Progenitor cell of endocrine pancreas (in vitro differentiated cells): ENCODE data around the gene TFPI2. TPM values are rescaled to one million over a fixed set of nuclear protein-coding genes. Genes with fewer than 3 reads are reported as not detected.

Experiments
- DNase-seq: peaks from one replicate; pipeline ENCODE4 v3.0.0; 2021; ENCODE audit warnings: low spot score; ENCODE audit not compliant: unreplicated experiment
- H3K27ac Mint-ChIP-seq: 2 replicates; pipeline ENCODE4 v1.8.0; 2021; ENCODE audit warnings: mild to moderate bottlenecking, moderate library complexity, mixed read lengths
- H3K27me3 Mint-ChIP-seq: 2 replicates; pipeline ENCODE4 v1.8.0; 2021; ENCODE audit warnings: mixed read lengths
- H3K36me3 Mint-ChIP-seq: 2 replicates; pipeline ENCODE4 v1.8.0; 2022; ENCODE audit warnings: mixed read lengths; ENCODE audit not compliant: insufficient read depth
- H3K4me1 Mint-ChIP-seq: 2 replicates; pipeline ENCODE4 v1.8.0; 2021; ENCODE audit warnings: low read depth, mixed read lengths
- H3K4me3 Mint-ChIP-seq: 2 replicates; pipeline ENCODE4 v1.8.0; 2021; ENCODE audit warnings: low read depth, mild to moderate bottlenecking, moderate library complexity, mixed read lengths
- H3K9me3 Mint-ChIP-seq: 2 replicates; pipeline ENCODE4 v1.8.0; 2021; ENCODE audit warnings: low read depth, mixed read lengths
- CTCF ChIP-seq: fragments of 200-600 bp; sonication (generic); IDR thresholded peaks from one replicate; pipeline ENCODE4 v1.5.0; 2021; ENCODE audit warnings: antibody characterized with exemption, mild to moderate bottlenecking; ENCODE audit not compliant: unreplicated experiment
- long read RNA-seq: library from polyadenylated mRNA; unstranded; transcript quantifications from one replicate; pipeline ENCODE4 v2.0.0, GENCODE V29; 2020
- total RNA-seq: library from RNA; stranded (reverse); gene quantifications from 2 replicates; pipeline ENCODE4 v1.2.1, GENCODE V29; 2021

Gene TFPI2, protein sequence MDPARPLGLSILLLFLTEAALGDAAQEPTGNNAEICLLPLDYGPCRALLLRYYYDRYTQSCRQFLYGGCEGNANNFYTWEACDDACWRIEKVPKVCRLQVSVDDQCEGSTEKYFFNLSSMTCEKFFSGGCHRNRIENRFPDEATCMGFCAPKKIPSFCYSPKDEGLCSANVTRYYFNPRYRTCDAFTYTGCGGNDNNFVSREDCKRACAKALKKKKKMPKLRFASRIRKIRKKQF
- 1.7 and 2.6 TPM in 2 replicates for total RNA-seq
- long read RNA-seq, transcript TFPI2-201 (5 exons, 2,445 nt), result major isoform, 5 of 5 reads
- long read RNA-seq, partial matches to known transcripts, result 0 of 5 reads
- long read RNA-seq, other reads (novel, unspliced or antisense), result 0 of 5 reads

GRCh38 chr7:93890464-93891068, at the start of gene TFPI2:
TSS of gene TFPI2 (minus strand) at chr7:93890753. CDS start at chr7:93890678, 75 bp downstream.
- Mint-ChIP-seq H3K27me3 (peaks cover 52% of the 10 kb centered on the region), H3K4me3 (peak within 1 kb of the TSS; percentile 89), H3K27ac (peak within 1 kb of the TSS; percentile 67), H3K36me3 (no peaks in the 10 kb centered on the region), H3K4me1 (peaks cover 9% of the 10 kb centered on the region), H3K9me3 (no peaks in the 10 kb centered on the region)
- peak; percentile 34 for DNase-seq
- TF ChIP-seq CTCF, result no peak

DNA sequence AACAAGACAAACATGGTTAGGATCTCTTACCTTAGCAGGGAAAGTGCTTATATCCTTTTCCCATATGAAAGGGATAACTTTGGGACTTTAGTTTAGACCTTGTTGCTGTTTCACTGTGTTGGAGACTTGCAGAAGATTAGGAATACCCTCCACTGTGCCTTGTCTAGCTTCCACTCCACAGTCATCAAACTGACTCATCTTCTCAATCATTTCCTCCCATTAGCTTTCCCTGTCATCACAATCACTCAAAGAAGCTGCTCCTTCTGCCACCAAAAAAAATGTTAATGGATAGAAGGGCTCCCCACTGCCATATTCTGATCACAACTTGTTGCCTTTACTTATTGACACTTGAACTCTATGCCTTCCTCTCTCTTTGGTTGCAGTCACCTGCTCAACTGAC, 47.7 kb upstream of the TFPI2 start:
- DNase-seq, result no peak
- Mint-ChIP-seq H3K36me3 (no peaks in the 10 kb centered on the region), H3K27me3 (no peaks in the 10 kb centered on the region), H3K27ac (no peak overlapping the region), H3K4me1 (no peaks in the 10 kb centered on the region), H3K4me3 (no peak overlapping the region), H3K9me3 (peaks cover 4% of the 10 kb centered on the region)
- no peak for TF ChIP-seq CTCF

DNA sequence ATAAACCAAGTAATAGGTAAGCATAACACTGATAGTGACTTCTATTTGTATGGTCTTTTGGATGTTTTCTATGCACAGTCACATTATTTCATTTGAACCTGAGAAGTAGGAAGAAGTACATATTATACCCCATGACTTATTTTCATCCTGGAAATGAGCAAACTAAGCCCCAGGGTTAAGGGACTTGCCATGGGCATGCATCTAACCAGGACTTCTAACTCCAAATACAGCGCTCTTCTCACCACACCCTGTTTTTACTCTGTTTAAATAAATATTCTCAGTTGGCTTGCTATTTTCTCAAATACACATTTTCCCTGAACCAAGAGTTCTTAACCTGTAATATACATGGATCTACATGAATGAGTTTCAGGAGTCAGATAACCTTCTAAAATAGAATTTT, 47.3 kb upstream of the TFPI2 start:
- Mint-ChIP-seq H3K4me1 (no peaks in the 10 kb centered on the region), H3K27me3 (no peaks in the 10 kb centered on the region), H3K4me3 (no peak overlapping the region), H3K27ac (no peak overlapping the region), H3K36me3 (no peaks in the 10 kb centered on the region), H3K9me3 (peaks cover 4% of the 10 kb centered on the region)
- no peak for DNase-seq
- no peak for TF ChIP-seq CTCF

DNA sequence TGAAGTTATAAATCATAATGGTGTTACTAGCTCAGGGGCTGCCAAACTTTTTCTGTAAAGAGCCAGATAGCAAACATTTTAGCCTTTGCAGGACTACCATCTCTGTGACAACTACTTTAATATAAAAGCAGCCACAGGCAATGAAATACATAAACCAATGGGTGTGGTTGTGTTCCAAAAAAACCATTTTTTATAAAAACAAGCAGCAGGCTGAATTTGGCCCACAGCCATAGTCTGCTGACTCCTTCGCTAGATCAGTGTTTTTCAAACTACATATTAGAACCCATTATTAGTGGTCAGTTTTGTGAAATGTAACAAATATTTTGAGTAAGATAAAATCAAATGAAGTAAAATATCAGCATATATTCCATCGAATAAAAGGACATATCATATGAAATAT, 44.5 kb upstream of the TFPI2 start:
- DNase-seq, result no peak
- Mint-ChIP-seq H3K27ac (no peak overlapping the region), H3K4me3 (no peak overlapping the region), H3K9me3 (peaks cover 4% of the 10 kb centered on the region), H3K4me1 (no peaks in the 10 kb centered on the region), H3K27me3 (no peaks in the 10 kb centered on the region), H3K36me3 (no peaks in the 10 kb centered on the region)
- TF ChIP-seq CTCF, result no peak

DNA sequence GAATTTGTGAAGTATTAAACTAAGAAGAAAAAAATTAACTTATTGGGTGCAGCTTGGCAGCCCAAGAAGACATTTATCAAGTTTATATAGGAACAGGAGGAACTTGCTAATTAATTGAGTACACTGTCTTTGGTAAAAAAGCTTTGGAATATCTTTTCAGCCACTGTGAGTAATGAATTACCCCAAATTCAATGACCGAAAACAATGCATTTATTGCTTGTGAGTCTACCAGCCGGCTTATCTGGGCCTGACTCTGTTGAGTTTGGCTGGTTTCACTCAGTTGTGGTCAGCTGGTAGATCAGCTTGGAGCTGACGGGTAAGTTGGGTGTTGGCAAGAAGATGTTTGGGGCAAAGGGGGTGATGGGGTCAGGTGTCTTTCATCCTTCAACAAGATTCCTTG, 42.6 kb upstream of the TFPI2 start:
- no peak for DNase-seq
- no peak for TF ChIP-seq CTCF
- Mint-ChIP-seq H3K4me3 (no peak overlapping the region), H3K27ac (no peak overlapping the region), H3K4me1 (no peaks in the 10 kb centered on the region), H3K9me3 (peaks cover 4% of the 10 kb centered on the region), H3K27me3 (no peaks in the 10 kb centered on the region), H3K36me3 (no peaks in the 10 kb centered on the region)
